ENCODE data around the gene TTC27.
"Not testable (repeated sequence)": the region's sequence is repeated elsewhere in the genome, so short reads cannot be mapped to it uniquely, and the experiment has no call there.

Gene TTC27

GRCh38 chr2:32723467-32724079, 95.7 kb downstream of the TTC27 start:
- POLR2A ChIA-PET, result no interaction called here
- DNase-seq (ENCODE audit: extremely low spot score), result no peak
- CTCF ChIA-PET, result no interaction called here
- no peak for TF ChIP-seq NFRKB (IDR thresholded peaks at IDR 0.05)

GRCh38 chr2:32726678-32727077, 98.8 kb downstream of the TTC27 start:
- DNase-seq (ENCODE audit: extremely low spot score); POLR2A ChIA-PET; CTCF ChIA-PET: not testable (repeated sequence)

- POLR2A ChIA-PET, result no interaction called here
- TF ChIP-seq BHLHE40 (IDR thresholded peaks at IDR 0.05; ENCODE audit: borderline replicate concordance) (no peak), NFRKB (IDR thresholded peaks at IDR 0.05) (no peak), HDGF (IDR thresholded peaks at IDR 0.05; ENCODE audit: borderline replicate concordance) (no peak), ARNT (IDR thresholded peaks at IDR 0.05) (no peak), ELF4 (IDR thresholded peaks at IDR 0.05) (no peak), FOXK2 (IDR thresholded peaks at IDR 0.05) (no peak), TARDBP (IDR thresholded peaks at IDR 0.05) (no peak), SP1 (IDR thresholded peaks at IDR 0.05) (no peak), ZNF384 (IDR thresholded peaks at IDR 0.05) (no peak), SUZ12 (IDR thresholded peaks at IDR 0.05) (no peak)
- DNase-seq (ENCODE audit: extremely low spot score), result no peak
- CTCF ChIA-PET, result no interaction called here
Measured at GRCh38 chr2:32727157-32727556, 99.3 kb downstream of the TTC27 start.

- DNase-seq (ENCODE audit: extremely low spot score); POLR2A ChIA-PET: not testable (repeated sequence)
- CTCF ChIA-PET, result interaction anchor here (0.6 kb wide), 1 partner anchor 11 kb away, joined by 4 read pairs; no protein-coding TSS in a partner anchor
Measured at GRCh38 chr2:32730958-32731357, 103.1 kb downstream of the TTC27 start.

GRCh38 chr2:32732120-32732519, 104.3 kb downstream of the TTC27 start:
- POLR2A ChIA-PET, result no interaction called here
- TF ChIP-seq TARDBP (IDR thresholded peaks at IDR 0.05), result no peak
- no peak for TF ChIP-seq PKNOX1 (IDR thresholded peaks at IDR 0.05)
- no peak for TF ChIP-seq ZNF384 (IDR thresholded peaks at IDR 0.05)
- TF ChIP-seq SP1 (IDR thresholded peaks at IDR 0.05), result no peak
- no peak for TF ChIP-seq FOXK2 (IDR thresholded peaks at IDR 0.05)
- TF ChIP-seq ELF4 (IDR thresholded peaks at IDR 0.05), result no peak
- no peak for TF ChIP-seq SUZ12 (IDR thresholded peaks at IDR 0.05)
- TF ChIP-seq CTBP1 (IDR thresholded peaks at IDR 0.05; ENCODE audit: borderline replicate concordance), result no peak
- no peak for DNase-seq (ENCODE audit: extremely low spot score)
- CTCF ChIA-PET, result no interaction called here

- POLR2A ChIA-PET, result no interaction called here
- TF ChIP-seq L3MBTL2 (conservative IDR thresholded peaks at IDR 0.05), result no peak
- TF ChIP-seq BHLHE40 (IDR thresholded peaks at IDR 0.05; ENCODE audit: borderline replicate concordance), result no peak
- TF ChIP-seq LEF1 (IDR thresholded peaks at IDR 0.05; ENCODE audit: borderline replicate concordance), result no peak
- no peak for TF ChIP-seq PKNOX1 (IDR thresholded peaks at IDR 0.05)
- TF ChIP-seq HDGF (IDR thresholded peaks at IDR 0.05; ENCODE audit: borderline replicate concordance), result no peak
- TF ChIP-seq SUZ12 (IDR thresholded peaks at IDR 0.05), result no peak
- no peak for TF ChIP-seq FOXM1 (IDR thresholded peaks at IDR 0.05; ENCODE audit: borderline replicate concordance)
- TF ChIP-seq SP1 (IDR thresholded peaks at IDR 0.05), result no peak
- TF ChIP-seq NFRKB (IDR thresholded peaks at IDR 0.05), result no peak
- CTCF ChIA-PET, result no interaction called here
- no peak for DNase-seq (ENCODE audit: extremely low spot score)
Measured at GRCh38 chr2:32732912-32733472, 105.1 kb downstream of the TTC27 start.

- DNase-seq (ENCODE audit: extremely low spot score), result no peak
- TF ChIP-seq SUZ12 (IDR thresholded peaks at IDR 0.05) (no peak), ARNT (IDR thresholded peaks at IDR 0.05) (no peak), FOXM1 (IDR thresholded peaks at IDR 0.05; ENCODE audit: borderline replicate concordance) (no peak), TARDBP (IDR thresholded peaks at IDR 0.05) (no peak), FOXK2 (IDR thresholded peaks at IDR 0.05) (no peak), BHLHE40 (IDR thresholded peaks at IDR 0.05; ENCODE audit: borderline replicate concordance) (no peak), L3MBTL2 (conservative IDR thresholded peaks at IDR 0.05) (no peak), NFRKB (IDR thresholded peaks at IDR 0.05) (no peak), SP1 (IDR thresholded peaks at IDR 0.05) (no peak), HDGF (IDR thresholded peaks at IDR 0.05; ENCODE audit: borderline replicate concordance) (no peak)
- ChIA-PET POLR2A (no interaction called here), CTCF (no interaction called here)
Measured at GRCh38 chr2:32735348-32735747, 107.5 kb downstream of the TTC27 start.

GRCh38 chr2:32738939-32739338, 111.1 kb downstream of the TTC27 start:
- ChIA-PET CTCF (no interaction called here), POLR2A (no interaction called here)
- no peak for DNase-seq (ENCODE audit: extremely low spot score)
- TF ChIP-seq ZNF384 (IDR thresholded peaks at IDR 0.05), result no peak
- no peak for TF ChIP-seq LEF1 (IDR thresholded peaks at IDR 0.05; ENCODE audit: borderline replicate concordance)
- no peak for TF ChIP-seq SUZ12 (IDR thresholded peaks at IDR 0.05)
- TF ChIP-seq BHLHE40 (IDR thresholded peaks at IDR 0.05; ENCODE audit: borderline replicate concordance), result no peak
- no peak for TF ChIP-seq HDGF (IDR thresholded peaks at IDR 0.05; ENCODE audit: borderline replicate concordance)
- TF ChIP-seq FOXA1 (IDR thresholded peaks at IDR 0.05), result no peak
- no peak for TF ChIP-seq ARNT (IDR thresholded peaks at IDR 0.05)
- no peak for TF ChIP-seq NFRKB (IDR thresholded peaks at IDR 0.05)
- no peak for TF ChIP-seq ELF4 (IDR thresholded peaks at IDR 0.05)
- no peak for TF ChIP-seq FOXK2 (IDR thresholded peaks at IDR 0.05)
- no peak for TF ChIP-seq SP1 (IDR thresholded peaks at IDR 0.05)
- no peak for TF ChIP-seq PKNOX1 (IDR thresholded peaks at IDR 0.05)
- no peak for TF ChIP-seq FOXM1 (IDR thresholded peaks at IDR 0.05; ENCODE audit: borderline replicate concordance)

Measured in HEK293T (cell line).